A549 (cell line): ENCODE data around the gene TMEM43. TPM values are rescaled to one million over a fixed set of nuclear protein-coding genes. Genes with fewer than 3 reads are reported as not detected.

Experiments
- ATAC-seq, 2 experiments: fragments of 200-7000 bp in 1 of 2; fragments of >200 bp in 1 of 2; cut with Nextera tagmentation in 1 of 2; cut with Tn5 transposase in 1 of 2; 3 replicates each; pipeline versions ENCODE4 v1.8.0 to v1.9.1; 2018 to 2020; ENCODE audit warnings: mild to moderate bottlenecking in 1 of 2, moderate library complexity in 1 of 2
- CTCF ChIA-PET: fragments of 300-600 bp; sonication (Branson Sonifier 250); formaldehyde crosslinking; extraction: SDS; loops from one replicate; lab custom pipeline; 2021; ENCODE audit warnings: antibody characterized with exemption, inconsistent platforms; lab: Yijun Ruan, JAX
- POLR2A ChIA-PET: fragments of 350-600 bp; formaldehyde crosslinking; extraction: SDS; loops from one replicate; lab custom pipeline; 2021; ENCODE audit warnings: antibody characterized with exemption, inconsistent platforms; lab: Yijun Ruan, JAX
- DNase-seq, 2 experiments: peaks; one replicate each; pipeline versions ENCODE4 v3.0.0 to v3.0.0-alpha.2; 2011 to 2016; ENCODE audit warnings: low read depth in 1 of 2, low spot score in 1 of 2
- FAIRE-seq: peaks from 2 replicates; lab custom pipeline; 2011; peaks lifted over from hg19 to GRCh38; lab: Jason Lieb, UNC
- H3K27ac ChIP-seq, 2 experiments: fragments of >200 bp; sonication (Bioruptor Twin); formaldehyde crosslinking; 3 replicates each; pipeline ENCODE4 v1.5.1; 2016 to 2017
- H3K4me1 ChIP-seq: fragments of >200 bp; sonication (Bioruptor Twin); formaldehyde crosslinking; 3 replicates; pipeline ENCODE4 v1.6.1; 2016
- H3K4me2 ChIP-seq: fragments of >200 bp; sonication (Bioruptor Twin); formaldehyde crosslinking; 3 replicates; pipeline ENCODE4 v1.6.1; 2016
- H3K4me3 ChIP-seq: fragments of >200 bp; sonication (Bioruptor Twin); formaldehyde crosslinking; 3 replicates; pipeline ENCODE4 v1.5.1; 2016
- H3K9me3 ChIP-seq: fragments of >200 bp; sonication (Bioruptor Twin); formaldehyde crosslinking; 3 replicates; pipeline ENCODE4 v1.6.1; 2016
- CBX2 ChIP-seq: fragments of 200-600 bp; sonication (generic); IDR thresholded peaks from 2 replicates; pipeline ENCODE4 v1.6.1; 2016; ENCODE audit warnings: low read depth, mild to moderate bottlenecking, borderline replicate concordance
- EHMT2 ChIP-seq: fragments of 200-600 bp; sonication (generic); IDR thresholded peaks from 2 replicates; pipeline ENCODE4 v1.6.1; 2016; ENCODE audit warnings: antibody characterized with exemption, low read depth, mild to moderate bottlenecking, moderate library complexity
- EP300 ChIP-seq, 2 experiments: fragments of >200 bp; sonication (Bioruptor Twin); formaldehyde crosslinking; IDR thresholded peaks; 2 replicates in 1 of 2; 3 replicates in 1 of 2; pipeline ENCODE4 v1.6.1; 2016 to 2017
- FOSL2 ChIP-seq, 2 experiments: fragments of 450-650 bp in 1 of 2; fragments of >200 bp in 1 of 2; sonication (Bioruptor Twin) in 1 of 2; formaldehyde crosslinking; IDR thresholded peaks; 2 replicates each; pipeline versions ENCODE4 v1.5.0 to v1.6.1; 2016 to 2020; ENCODE audit warnings: mild to moderate bottlenecking in 1 of 2, moderate library complexity in 1 of 2
- HDAC2 ChIP-seq: fragments of 200-600 bp; sonication (generic); IDR thresholded peaks from 2 replicates; pipeline ENCODE4 v1.6.1; 2016
- HOXA7 ChIP-seq: fragments of 250-450 bp; sonication (Bioruptor Pico); IDR thresholded peaks from 2 replicates; pipeline ENCODE4 v1.5.0; 2020; ENCODE audit warnings: mild to moderate bottlenecking, moderate library complexity
- JUNB ChIP-seq: fragments of >200 bp; sonication (Bioruptor Twin); formaldehyde crosslinking; IDR thresholded peaks from 2 replicates; pipeline ENCODE4 v1.6.1; 2016
- KDM1A ChIP-seq: fragments of 200-600 bp; sonication (generic); IDR thresholded peaks from 2 replicates; pipeline ENCODE4 v1.6.1; 2016; ENCODE audit warnings: low read depth, mild to moderate bottlenecking
- MYC ChIP-seq: IDR thresholded peaks from 2 replicates; pipeline ENCODE4 v1.6.1; 2012; ENCODE audit warnings: mild to moderate bottlenecking, inconsistent platforms, low read length, improper control_type of control experiment, borderline replicate concordance
- RARB ChIP-seq: fragments of 250-450 bp; sonication (Bioruptor Pico); IDR thresholded peaks from 2 replicates; pipeline ENCODE4 v1.8.0; 2021; ENCODE audit warnings: mild to moderate bottlenecking, moderate library complexity
- RNF2 ChIP-seq: fragments of 200-600 bp; sonication (generic); IDR thresholded peaks from 2 replicates; pipeline ENCODE4 v1.6.1; 2016; ENCODE audit warnings: low read depth, mild to moderate bottlenecking, antibody characterized with exemption, moderate library complexity, borderline replicate concordance
- SREBF2 ChIP-seq: fragments of 450-650 bp; IDR thresholded peaks from 2 replicates; pipeline ENCODE4 v1.6.1; 2014; ENCODE audit warnings: mild to moderate bottlenecking, moderate library complexity
- ZSCAN20 ChIP-seq: fragments of 250-450 bp; sonication (Bioruptor Pico); IDR thresholded peaks from 2 replicates; pipeline ENCODE4 v1.8.0; 2022; ENCODE audit warnings: mild to moderate bottlenecking, moderate library complexity
- WGBS: methylation state at CpG from one replicate; pipeline ENCODE4 v1.1.6; 2017; ENCODE audit errors: missing lambda C conversion rate; 5-methylcytosine and 5-hydroxymethylcytosine counted together
- polyA plus RNA-seq, 4 experiments: library from polyadenylated mRNA; depleted of rRNA in 3 of 4; stranded (reverse); fragments of >200 nt; fragmentation: RNase III in 1 of 4; extraction: RNeasy Plus Mini Kit Qiagen cat#74134 plus additional on column Dnase treatment in 1 of 4; gene quantifications; 2 replicates in 3 of 4; 3 replicates in 1 of 4; pipeline ENCODE4 v1.2.3, GENCODE V29; 2011 to 2017
- TF ChIP-seq, protein P1 (sequence below): fragments of 250-450 bp; sonication (Bioruptor Pico); IDR thresholded peaks from 2 replicates; pipeline ENCODE4 v1.5.0; 2021; ENCODE audit warnings: mild to moderate bottlenecking, moderate library complexity, borderline replicate concordance
- TF ChIP-seq, protein P2 (sequence below): fragments of >200 bp; sonication (Bioruptor Twin); formaldehyde crosslinking; IDR thresholded peaks from 3 replicates; pipeline ENCODE4 v1.5.1; 2016
- TF ChIP-seq, protein P3 (sequence below): IDR thresholded peaks from 2 replicates; pipeline ENCODE4 v1.6.1; 2012; ENCODE audit warnings: low read depth, borderline replicate concordance
- TF ChIP-seq, protein P4 (sequence below): fragments of 450-650 bp; IDR thresholded peaks from 2 replicates; pipeline ENCODE4 v1.6.1; 2014; ENCODE audit warnings: antibody characterized with exemption
- TF ChIP-seq, protein P5 (sequence below): fragments of 200-600 bp; sonication (generic); IDR thresholded peaks from 2 replicates; pipeline ENCODE4 v1.6.1; 2016; ENCODE audit warnings: antibody characterized with exemption, mild to moderate bottlenecking, moderate library complexity

The TMEM43 gene
- polyA plus RNA-seq, 2 of the 4 experiments (the other 2 are of a cell fraction): 41.1 to 79.0 TPM

DNA sequence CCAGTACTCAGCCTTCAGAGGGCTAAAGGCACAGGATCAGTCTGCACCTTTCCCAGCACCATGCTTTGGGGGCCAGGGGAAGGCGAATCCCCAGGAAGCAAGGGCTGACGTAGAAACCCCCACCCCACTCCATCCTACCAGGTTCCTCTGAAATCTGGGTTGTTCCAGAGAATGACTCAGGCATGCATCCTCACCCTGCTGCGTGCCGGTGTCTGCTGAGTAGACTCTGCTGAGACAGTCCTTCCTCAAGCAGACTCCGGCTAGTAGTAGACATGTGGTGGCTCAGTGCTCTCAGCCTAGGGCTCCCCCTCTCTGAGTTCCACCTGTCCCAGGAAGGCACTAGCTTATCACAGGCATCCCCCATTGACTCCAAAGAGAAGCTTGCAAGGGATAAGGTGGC lies 9.0 kb downstream of the TMEM43 start (continued):
- TF ChIP-seq JUNB: no peak
- TF ChIP-seq, protein P1, sequence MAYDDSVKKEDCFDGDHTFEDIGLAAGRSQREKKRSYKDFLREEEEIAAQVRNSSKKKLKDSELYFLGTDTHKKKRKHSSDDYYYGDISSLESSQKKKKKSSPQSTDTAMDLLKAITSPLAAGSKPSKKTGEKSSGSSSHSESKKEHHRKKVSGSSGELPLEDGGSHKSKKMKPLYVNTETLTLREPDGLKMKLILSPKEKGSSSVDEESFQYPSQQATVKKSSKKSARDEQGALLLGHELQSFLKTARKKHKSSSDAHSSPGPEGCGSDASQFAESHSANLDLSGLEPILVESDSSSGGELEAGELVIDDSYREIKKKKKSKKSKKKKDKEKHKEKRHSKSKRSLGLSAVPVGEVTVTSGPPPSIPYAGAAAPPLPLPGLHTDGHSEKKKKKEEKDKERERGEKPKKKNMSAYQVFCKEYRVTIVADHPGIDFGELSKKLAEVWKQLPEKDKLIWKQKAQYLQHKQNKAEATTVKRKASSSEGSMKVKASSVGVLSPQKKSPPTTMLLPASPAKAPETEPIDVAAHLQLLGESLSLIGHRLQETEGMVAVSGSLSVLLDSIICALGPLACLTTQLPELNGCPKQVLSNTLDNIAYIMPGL (CRISPR knock-in tag): no peak
- TF ChIP-seq MYC: no peak
- TF ChIP-seq RNF2: no peak
- TF ChIP-seq CBX2: no peak
- TF ChIP-seq, all 56 proteins: peak for 0

DNA sequence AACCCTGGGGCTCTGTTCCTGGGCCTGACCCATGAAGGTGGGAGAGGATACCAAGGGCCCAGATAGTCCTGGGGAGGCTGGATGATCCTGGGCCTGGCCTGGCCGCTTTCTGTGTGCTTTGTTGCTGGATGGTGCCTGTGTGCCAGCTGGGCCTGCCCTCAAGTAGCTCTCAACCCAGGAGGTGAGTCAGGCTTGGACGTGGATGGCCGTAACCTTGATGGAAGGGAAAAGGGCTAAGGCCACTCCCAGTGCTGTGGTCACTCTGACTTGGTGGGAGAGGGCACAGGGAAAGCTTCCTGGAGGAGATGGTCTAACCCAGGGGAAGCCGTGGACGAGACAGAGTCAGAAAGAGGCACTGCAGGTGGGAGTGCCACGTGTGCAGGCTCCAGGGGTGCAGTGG lies 9.4 kb downstream of the TMEM43 start:
- no peak; a peak in 1 of 6 replicates for ATAC-seq
- DNase-seq: no peak
- POLR2A ChIA-PET: interaction anchor here (1.8 kb wide), 1 partner anchor 9 kb away, joined by 8 read pairs; the partner anchor contains the start of genes CHCHD4 and TMEM43
- no peak for TF ChIP-seq KDM1A
- Histone ChIP-seq H3K27ac (no peak overlapping the region), H3K9me3 (no peaks in the 10 kb centered on the region), H3K4me3 (no peak overlapping the region), H3K4me1 (peaks cover 8% of the 10 kb centered on the region; the same call in 2 of the 3 replicates), H3K4me2 (no peak overlapping the region)
- FAIRE-seq: no peak
- CTCF ChIA-PET: interaction anchor here (1.1 to 2.8 kb wide), 3 partner anchors 9 to 17 kb away, joined by 3 to 14 read pairs (median 7); partner anchors contain the start of gene TMEM43
- 90% methylated on average over 6 of the region's 6 CpGs for WGBS

DNA sequence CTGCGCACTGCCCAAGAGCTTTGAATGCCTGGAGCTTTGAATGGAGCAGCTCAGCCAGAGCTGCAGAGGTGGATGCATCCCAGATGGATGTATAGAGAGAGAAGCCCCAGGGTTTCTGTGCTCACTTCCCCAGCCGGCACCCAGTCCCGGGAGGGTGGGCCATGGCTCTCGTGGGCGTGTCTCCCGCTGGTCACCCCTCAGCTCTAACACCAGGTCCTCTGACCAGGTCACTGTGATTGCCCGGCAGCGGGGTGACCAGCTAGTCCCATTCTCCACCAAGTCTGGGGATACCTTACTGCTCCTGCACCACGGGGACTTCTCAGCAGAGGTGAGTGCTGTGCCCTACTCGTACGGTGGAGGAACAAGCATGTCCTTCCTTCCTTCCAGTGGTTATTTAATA lies 10.7 kb downstream of the TMEM43 start:
- ATAC-seq (no peak), DNase-seq (no peak), FAIRE-seq (no peak)
- POLR2A ChIA-PET: interaction anchor here (0.8 kb wide), 1 partner anchor 43 kb away, joined by 3 read pairs; the partner anchor contains the start of genes LSM3 and XPC
- no peak overlapping the region for H3K27ac ChIP-seq
- peaks cover 8% of the 10 kb centered on the region; the same call in 2 of the 3 replicates for H3K4me1 ChIP-seq
- TF ChIP-seq RARB (CRISPR knock-in tag) (no peak), SREBF2 (no peak), ZSCAN20 (no peak), EHMT2 (no peak), FOSL2 (IDR thresholded peaks at IDR 0.05) (no peak), FOSL2 (CRISPR knock-in tag; IDR thresholded peaks at IDR 0.05) (no peak), HOXA7 (CRISPR knock-in tag) (no peak), EP300 (IDR thresholded peaks at IDR 0.05) (no peak), HDAC2 (no peak)
- TF ChIP-seq, protein P2, sequence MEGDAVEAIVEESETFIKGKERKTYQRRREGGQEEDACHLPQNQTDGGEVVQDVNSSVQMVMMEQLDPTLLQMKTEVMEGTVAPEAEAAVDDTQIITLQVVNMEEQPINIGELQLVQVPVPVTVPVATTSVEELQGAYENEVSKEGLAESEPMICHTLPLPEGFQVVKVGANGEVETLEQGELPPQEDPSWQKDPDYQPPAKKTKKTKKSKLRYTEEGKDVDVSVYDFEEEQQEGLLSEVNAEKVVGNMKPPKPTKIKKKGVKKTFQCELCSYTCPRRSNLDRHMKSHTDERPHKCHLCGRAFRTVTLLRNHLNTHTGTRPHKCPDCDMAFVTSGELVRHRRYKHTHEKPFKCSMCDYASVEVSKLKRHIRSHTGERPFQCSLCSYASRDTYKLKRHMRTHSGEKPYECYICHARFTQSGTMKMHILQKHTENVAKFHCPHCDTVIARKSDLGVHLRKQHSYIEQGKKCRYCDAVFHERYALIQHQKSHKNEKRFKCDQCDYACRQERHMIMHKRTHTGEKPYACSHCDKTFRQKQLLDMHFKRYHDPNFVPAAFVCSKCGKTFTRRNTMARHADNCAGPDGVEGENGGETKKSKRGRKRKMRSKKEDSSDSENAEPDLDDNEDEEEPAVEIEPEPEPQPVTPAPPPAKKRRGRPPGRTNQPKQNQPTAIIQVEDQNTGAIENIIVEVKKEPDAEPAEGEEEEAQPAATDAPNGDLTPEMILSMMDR: no peak
- TF ChIP-seq, protein P3, sequence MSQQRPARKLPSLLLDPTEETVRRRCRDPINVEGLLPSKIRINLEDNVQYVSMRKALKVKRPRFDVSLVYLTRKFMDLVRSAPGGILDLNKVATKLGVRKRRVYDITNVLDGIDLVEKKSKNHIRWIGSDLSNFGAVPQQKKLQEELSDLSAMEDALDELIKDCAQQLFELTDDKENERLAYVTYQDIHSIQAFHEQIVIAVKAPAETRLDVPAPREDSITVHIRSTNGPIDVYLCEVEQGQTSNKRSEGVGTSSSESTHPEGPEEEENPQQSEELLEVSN: no peak
- TF ChIP-seq, protein P4, sequence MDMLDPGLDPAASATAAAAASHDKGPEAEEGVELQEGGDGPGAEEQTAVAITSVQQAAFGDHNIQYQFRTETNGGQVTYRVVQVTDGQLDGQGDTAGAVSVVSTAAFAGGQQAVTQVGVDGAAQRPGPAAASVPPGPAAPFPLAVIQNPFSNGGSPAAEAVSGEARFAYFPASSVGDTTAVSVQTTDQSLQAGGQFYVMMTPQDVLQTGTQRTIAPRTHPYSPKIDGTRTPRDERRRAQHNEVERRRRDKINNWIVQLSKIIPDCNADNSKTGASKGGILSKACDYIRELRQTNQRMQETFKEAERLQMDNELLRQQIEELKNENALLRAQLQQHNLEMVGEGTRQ: no peak
- TF ChIP-seq, protein P5, sequence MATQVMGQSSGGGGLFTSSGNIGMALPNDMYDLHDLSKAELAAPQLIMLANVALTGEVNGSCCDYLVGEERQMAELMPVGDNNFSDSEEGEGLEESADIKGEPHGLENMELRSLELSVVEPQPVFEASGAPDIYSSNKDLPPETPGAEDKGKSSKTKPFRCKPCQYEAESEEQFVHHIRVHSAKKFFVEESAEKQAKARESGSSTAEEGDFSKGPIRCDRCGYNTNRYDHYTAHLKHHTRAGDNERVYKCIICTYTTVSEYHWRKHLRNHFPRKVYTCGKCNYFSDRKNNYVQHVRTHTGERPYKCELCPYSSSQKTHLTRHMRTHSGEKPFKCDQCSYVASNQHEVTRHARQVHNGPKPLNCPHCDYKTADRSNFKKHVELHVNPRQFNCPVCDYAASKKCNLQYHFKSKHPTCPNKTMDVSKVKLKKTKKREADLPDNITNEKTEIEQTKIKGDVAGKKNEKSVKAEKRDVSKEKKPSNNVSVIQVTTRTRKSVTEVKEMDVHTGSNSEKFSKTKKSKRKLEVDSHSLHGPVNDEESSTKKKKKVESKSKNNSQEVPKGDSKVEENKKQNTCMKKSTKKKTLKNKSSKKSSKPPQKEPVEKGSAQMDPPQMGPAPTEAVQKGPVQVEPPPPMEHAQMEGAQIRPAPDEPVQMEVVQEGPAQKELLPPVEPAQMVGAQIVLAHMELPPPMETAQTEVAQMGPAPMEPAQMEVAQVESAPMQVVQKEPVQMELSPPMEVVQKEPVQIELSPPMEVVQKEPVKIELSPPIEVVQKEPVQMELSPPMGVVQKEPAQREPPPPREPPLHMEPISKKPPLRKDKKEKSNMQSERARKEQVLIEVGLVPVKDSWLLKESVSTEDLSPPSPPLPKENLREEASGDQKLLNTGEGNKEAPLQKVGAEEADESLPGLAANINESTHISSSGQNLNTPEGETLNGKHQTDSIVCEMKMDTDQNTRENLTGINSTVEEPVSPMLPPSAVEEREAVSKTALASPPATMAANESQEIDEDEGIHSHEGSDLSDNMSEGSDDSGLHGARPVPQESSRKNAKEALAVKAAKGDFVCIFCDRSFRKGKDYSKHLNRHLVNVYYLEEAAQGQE: no peak
- no peak overlapping the region for H3K4me3 ChIP-seq
- H3K4me2 ChIP-seq: no peak overlapping the region
- 88% methylated on average over 11 of the region's 11 CpGs for whole genome bisulfite sequencing
- CTCF ChIA-PET: interaction anchor here (2.0 to 2.8 kb wide), 2 partner anchors 10 kb away, joined by 7 to 14 read pairs; partner anchors contain the start of gene TMEM43
- no peaks in the 10 kb centered on the region for H3K9me3 ChIP-seq
